Astrocyte of the spinal cord (primary cell): ENCODE measurements around the gene SORL1-AS1.

Experiments used
- DNase-seq: peaks from one replicate; pipeline ENCODE4 v3.0.0; 2011; ENCODE audit warnings: low read depth, low spot score
- H3K4me3 ChIP-seq: 2 replicates; pipeline ENCODE4 v1.5.1; 2011; ENCODE audit warnings: low read depth, mild to moderate bottlenecking, low read length, moderate library complexity
- in situ Hi-C: cut with HindIII; loops from 2 replicates; pipeline ENCODE4 v1.10.0; 2017; ENCODE audit warnings: low sequenced_read_pairs
- TF ChIP-seq, protein P1 (sequence below): IDR thresholded peaks from 2 replicates; pipeline ENCODE4 v1.5.1; 2012; ENCODE audit warnings: low read depth, mild to moderate bottlenecking, low read length, inconsistent platforms

Gene SORL1-AS1

GRCh38 chr11:121459413-121460017 is 6.7 kb upstream of the SORL1-AS1 start:
- H3K4me3 ChIP-seq: no peak overlapping the region
- DNase-seq: no peak
- in situ Hi-C loops: no loop called here
- TF ChIP-seq, protein P1, sequence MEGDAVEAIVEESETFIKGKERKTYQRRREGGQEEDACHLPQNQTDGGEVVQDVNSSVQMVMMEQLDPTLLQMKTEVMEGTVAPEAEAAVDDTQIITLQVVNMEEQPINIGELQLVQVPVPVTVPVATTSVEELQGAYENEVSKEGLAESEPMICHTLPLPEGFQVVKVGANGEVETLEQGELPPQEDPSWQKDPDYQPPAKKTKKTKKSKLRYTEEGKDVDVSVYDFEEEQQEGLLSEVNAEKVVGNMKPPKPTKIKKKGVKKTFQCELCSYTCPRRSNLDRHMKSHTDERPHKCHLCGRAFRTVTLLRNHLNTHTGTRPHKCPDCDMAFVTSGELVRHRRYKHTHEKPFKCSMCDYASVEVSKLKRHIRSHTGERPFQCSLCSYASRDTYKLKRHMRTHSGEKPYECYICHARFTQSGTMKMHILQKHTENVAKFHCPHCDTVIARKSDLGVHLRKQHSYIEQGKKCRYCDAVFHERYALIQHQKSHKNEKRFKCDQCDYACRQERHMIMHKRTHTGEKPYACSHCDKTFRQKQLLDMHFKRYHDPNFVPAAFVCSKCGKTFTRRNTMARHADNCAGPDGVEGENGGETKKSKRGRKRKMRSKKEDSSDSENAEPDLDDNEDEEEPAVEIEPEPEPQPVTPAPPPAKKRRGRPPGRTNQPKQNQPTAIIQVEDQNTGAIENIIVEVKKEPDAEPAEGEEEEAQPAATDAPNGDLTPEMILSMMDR: no peak

DNA sequence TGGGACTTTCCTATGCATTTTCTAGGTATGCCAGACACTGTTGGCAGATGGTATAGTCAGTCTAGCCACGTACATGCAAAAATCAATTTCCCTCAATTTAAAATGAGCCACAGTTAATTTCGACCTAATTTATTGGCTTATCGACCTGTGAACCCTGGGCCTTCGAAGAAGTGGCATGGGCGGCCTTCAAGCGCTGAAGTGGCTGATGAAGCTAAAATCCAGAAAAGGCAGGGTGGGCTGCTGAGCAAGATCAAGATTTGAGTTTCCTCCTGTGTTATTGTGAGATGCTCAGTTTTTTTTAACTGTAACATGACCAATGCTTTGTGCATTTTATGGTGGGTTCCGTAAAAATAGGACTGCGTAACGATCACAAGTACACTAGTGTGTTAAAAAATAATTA is 5.8 kb upstream of the SORL1-AS1 start:
- in situ Hi-C loops: no loop called here
- no peak overlapping the region for H3K4me3 ChIP-seq
- TF ChIP-seq, protein P1: no peak
- no peak for DNase-seq

GRCh38 chr11:121456816-121457431 is 4.2 kb upstream of the SORL1-AS1 start:
- H3K4me3 ChIP-seq: no peak overlapping the region
- TF ChIP-seq, protein P1: no peak
- no peak for DNase-seq
- in situ Hi-C loops: no loop called here

GRCh38 chr11:121456151-121456550 is 3.4 kb upstream of the SORL1-AS1 start:
- in situ Hi-C loops: no loop called here
- DNase-seq: no peak
- TF ChIP-seq, protein P1: no peak
- H3K4me3 ChIP-seq: no peak overlapping the region

- TF ChIP-seq, protein P1: no peak
- in situ Hi-C loops: no loop called here
- no peak for DNase-seq
- H3K4me3 ChIP-seq: no peak overlapping the region
Observed at GRCh38 chr11:121455115-121455514, 2.3 kb upstream of the SORL1-AS1 start.

GRCh38 chr11:121453589-121454299 is 977 bp upstream of the SORL1-AS1 start:
- no peak for DNase-seq
- H3K4me3 ChIP-seq: no peak overlapping the region
- TF ChIP-seq, protein P1: no peak
- in situ Hi-C loops: no loop called here
